AG09309 (cell line): ENCODE results near the gene COPS8.

ENCODE experiments used
- DNase-seq: peaks from one replicate; pipeline ENCODE4 v3.0.0-alpha.2; 2010; ENCODE audit warnings: low read depth
- H3K4me3 ChIP-seq: 2 replicates; pipeline ENCODE4 v1.5.1; 2011; ENCODE audit warnings: mild to moderate bottlenecking, low read depth, low read length, moderate library complexity; ENCODE audit not compliant: control insufficient read depth
- TF ChIP-seq, protein P1 (sequence below): IDR thresholded peaks from 2 replicates; pipeline ENCODE4 v1.5.1; 2011; ENCODE audit warnings: mild to moderate bottlenecking, low read depth, low read length, inconsistent platforms; ENCODE audit not compliant: insufficient read depth, control insufficient read depth; ENCODE audit errors: missing control alignments

The COPS8 gene

DNA sequence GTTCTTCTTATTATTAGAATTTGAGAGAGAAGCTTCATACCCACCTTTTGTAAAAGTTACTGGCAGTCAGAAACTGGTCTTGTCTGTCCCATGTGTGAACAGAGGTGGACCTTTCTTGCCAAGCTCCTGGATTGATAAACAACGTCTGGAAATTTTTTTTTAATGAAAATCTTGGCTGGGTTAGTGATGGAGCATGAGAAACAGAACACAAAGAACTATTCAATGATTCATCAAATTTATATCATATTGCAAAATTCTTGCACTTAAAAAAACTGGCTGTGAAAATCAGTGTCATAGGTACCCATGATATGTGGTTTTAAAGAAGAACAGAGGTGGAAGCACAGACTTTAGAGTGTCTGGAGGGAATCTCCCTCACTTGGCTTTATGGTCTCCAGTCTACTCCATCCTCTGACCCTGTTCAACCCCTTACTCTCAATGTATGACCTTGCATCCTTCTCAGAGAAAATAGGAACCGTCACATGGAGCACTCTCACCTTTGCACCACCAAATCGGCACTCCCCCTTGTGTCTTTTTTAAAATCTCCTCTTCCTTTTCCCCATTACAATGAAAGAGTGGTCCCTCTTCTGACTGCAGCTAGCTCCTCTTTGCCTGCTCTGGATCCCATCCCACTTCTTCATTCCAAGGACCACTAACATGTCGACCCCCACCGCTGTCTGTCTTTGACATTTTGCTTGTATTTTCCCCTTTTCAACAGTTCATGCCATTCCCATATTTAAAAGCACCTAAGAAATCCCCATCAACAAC lies 58.2 kb downstream of the COPS8 start:
- DNase-seq = no peak
- TF ChIP-seq, protein P1, sequence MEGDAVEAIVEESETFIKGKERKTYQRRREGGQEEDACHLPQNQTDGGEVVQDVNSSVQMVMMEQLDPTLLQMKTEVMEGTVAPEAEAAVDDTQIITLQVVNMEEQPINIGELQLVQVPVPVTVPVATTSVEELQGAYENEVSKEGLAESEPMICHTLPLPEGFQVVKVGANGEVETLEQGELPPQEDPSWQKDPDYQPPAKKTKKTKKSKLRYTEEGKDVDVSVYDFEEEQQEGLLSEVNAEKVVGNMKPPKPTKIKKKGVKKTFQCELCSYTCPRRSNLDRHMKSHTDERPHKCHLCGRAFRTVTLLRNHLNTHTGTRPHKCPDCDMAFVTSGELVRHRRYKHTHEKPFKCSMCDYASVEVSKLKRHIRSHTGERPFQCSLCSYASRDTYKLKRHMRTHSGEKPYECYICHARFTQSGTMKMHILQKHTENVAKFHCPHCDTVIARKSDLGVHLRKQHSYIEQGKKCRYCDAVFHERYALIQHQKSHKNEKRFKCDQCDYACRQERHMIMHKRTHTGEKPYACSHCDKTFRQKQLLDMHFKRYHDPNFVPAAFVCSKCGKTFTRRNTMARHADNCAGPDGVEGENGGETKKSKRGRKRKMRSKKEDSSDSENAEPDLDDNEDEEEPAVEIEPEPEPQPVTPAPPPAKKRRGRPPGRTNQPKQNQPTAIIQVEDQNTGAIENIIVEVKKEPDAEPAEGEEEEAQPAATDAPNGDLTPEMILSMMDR = no peak
- no peak overlapping the region for H3K4me3 ChIP-seq

DNA sequence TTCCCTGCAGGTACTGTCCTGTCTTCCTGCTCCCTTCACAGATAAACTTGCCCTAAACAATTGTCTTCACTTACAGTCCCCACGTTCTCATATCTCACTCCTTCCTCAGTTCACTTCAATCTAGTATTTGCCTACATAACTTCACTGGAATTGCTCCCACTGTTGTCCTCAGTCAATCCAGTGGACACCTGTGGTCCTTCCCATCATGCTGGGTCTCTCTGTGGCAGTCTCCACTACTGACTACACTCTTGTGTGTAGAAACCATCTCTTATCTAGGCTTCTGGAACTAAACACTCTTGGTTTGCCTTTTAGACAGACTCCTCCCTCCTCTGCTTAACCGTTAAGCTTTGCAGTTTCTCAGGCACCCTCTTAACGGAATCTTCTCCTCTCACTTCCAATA lies 58.8 kb downstream of the COPS8 start:
- TF ChIP-seq, protein P1 = no peak
- no peak for DNase-seq
- no peak overlapping the region for H3K4me3 ChIP-seq

DNA sequence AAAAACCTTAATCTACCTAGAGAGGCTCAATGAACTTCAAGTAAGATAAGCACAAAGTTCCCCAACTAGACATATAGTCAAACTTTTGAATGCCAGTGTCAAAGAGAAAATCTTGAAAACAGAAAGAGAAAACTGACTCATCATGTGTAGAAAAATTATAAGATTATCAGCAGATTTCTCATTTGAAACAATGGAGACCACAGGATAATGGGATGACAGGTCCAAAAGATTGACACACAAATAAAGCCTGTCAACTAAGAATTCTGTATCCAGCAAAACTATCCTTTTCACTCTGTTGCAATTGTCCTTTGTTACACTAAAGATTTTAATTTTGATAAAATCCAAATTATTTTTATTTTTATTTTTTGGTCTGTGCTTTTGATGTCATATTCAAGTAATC lies 61.6 kb downstream of the COPS8 start:
- TF ChIP-seq, protein P1 = no peak
- no peak overlapping the region for H3K4me3 ChIP-seq
- no peak for DNase-seq

DNA sequence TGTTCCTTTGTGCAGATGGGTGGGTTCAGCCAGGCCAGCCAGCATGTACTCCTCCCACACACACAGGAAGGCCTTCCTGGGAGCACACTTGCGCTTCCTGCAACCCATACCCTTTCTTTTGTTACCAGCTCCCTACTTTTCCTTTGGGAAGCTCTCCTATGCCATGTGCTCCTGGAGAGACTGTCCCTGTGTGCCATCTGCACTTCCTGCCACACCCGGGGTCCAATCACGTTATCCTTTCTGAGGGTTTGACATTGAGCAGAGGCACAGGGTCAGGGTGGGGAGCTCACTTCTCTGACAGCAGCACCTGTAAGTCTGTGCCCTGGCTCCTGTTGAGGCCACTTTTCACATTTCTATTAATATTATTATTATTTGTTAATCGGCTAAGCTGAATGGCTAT lies 62.9 kb downstream of the COPS8 start:
- H3K4me3 ChIP-seq = no peak overlapping the region
- TF ChIP-seq, protein P1 = no peak
- DNase-seq = no peak

DNA sequence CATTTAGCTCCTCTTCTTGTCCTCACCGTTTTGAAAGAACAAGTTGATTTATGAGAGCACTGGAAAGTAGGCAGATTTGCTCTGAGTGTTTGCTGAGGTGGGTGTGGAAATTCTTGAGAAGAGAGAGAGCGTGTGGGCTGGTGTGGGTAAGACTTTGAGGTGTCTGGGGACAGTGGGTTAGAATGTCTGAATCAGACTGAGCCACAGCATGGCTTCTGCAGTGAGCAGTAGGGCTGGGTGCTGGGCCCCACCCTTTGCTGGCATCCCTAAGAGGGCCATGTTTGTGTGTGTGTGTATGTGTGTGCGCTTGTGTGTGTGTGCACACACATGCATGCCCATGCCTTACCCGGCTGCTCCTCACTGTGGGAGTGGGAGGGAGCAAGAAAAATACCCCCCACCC lies 63.7 kb downstream of the COPS8 start:
- no peak for DNase-seq
- TF ChIP-seq, protein P1 = no peak
- H3K4me3 ChIP-seq = no peak overlapping the region
